OCI-LY7 (cell line): ENCODE results near the gene ANKFN1.

Experiments used
- EZH2phosphoT487 ChIP-seq: fragments of 200-600 bp; sonication (generic); IDR thresholded peaks from 2 replicates; pipeline ENCODE4 v1.6.1; 2018; ENCODE audit warnings: low read depth, borderline replicate concordance, mild to moderate bottlenecking, mixed run types, antibody characterized with exemption, low read length, moderate library complexity, mixed read lengths
- TF ChIP-seq, protein P1 (sequence below): fragments of 200-600 bp; sonication (generic); conservative IDR thresholded peaks from 2 replicates; pipeline ENCODE4 v1.5.1; 2014; ENCODE audit warnings: mild to moderate bottlenecking, antibody characterized with exemption, low read length, moderate library complexity, mixed read lengths

DNA sequence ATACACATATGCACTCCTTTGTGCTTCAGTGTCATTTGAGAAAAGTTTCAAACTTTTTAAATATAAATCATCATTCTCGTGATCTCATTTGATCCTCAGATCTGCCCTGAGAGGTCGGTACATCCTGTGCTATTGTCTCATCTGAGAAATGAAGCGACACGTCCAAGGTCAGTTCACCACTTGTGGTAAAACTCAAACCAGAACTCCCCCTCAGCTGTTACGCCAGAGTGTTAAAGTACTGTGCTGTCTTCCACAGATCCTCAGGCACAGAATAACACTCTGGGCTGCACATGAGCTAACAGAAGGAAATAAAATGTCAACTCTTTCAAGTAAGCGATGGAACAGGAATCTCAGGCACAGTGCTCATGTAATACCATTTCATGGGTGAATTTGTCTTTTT lies 31.4 kb downstream of the ANKFN1 start:
- TF ChIP-seq, protein P1, sequence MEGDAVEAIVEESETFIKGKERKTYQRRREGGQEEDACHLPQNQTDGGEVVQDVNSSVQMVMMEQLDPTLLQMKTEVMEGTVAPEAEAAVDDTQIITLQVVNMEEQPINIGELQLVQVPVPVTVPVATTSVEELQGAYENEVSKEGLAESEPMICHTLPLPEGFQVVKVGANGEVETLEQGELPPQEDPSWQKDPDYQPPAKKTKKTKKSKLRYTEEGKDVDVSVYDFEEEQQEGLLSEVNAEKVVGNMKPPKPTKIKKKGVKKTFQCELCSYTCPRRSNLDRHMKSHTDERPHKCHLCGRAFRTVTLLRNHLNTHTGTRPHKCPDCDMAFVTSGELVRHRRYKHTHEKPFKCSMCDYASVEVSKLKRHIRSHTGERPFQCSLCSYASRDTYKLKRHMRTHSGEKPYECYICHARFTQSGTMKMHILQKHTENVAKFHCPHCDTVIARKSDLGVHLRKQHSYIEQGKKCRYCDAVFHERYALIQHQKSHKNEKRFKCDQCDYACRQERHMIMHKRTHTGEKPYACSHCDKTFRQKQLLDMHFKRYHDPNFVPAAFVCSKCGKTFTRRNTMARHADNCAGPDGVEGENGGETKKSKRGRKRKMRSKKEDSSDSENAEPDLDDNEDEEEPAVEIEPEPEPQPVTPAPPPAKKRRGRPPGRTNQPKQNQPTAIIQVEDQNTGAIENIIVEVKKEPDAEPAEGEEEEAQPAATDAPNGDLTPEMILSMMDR: no peak
- TF ChIP-seq EZH2phosphoT487: no peak
